Suprapubic skin (tissue), 4 donors: ENCODE data around the gene NUP93. TPM values are rescaled to one million over a fixed set of nuclear protein-coding genes. Genes with fewer than 3 reads are reported as not detected.

Experiments used
- DNase-seq, 2 donors: peaks; one replicate each; pipeline ENCODE4 v3.0.0-alpha.2; 2019; ENCODE audit warnings: low spot score in 2 of 2
- H3K27ac ChIP-seq: fragments of 200-600 bp; sonication (generic); one replicate; pipeline ENCODE4 v1.5.1; 2019
- H3K27me3 ChIP-seq: fragments of 200-600 bp; sonication (generic); one replicate; pipeline ENCODE4 v1.5.1; 2019
- H3K36me3 ChIP-seq: fragments of 200-600 bp; sonication (generic); one replicate; pipeline ENCODE4 v1.5.1; 2019
- H3K4me1 ChIP-seq: fragments of 200-600 bp; sonication (generic); one replicate; pipeline ENCODE4 v1.5.1; 2019
- H3K4me3 ChIP-seq: fragments of 200-600 bp; sonication (generic); one replicate; pipeline ENCODE4 v1.5.1; 2019; ENCODE audit warnings: mild to moderate bottlenecking
- H3K9me3 ChIP-seq: fragments of 200-600 bp; sonication (generic); one replicate; pipeline ENCODE4 v1.5.1; 2019
- EP300 ChIP-seq: sonication (generic); formaldehyde crosslinking; IDR thresholded peaks from one replicate; pipeline ENCODE4 v1.6.1; 2017; ENCODE audit warnings: antibody characterized with exemption
- POLR2A ChIP-seq, 2 donors: fragments of 450-650 bp; IDR thresholded peaks; one replicate each; pipeline ENCODE4 v1.6.1; 2017; ENCODE audit warnings: antibody characterized with exemption in 2 of 2, mild to moderate bottlenecking in 2 of 2, moderate library complexity in 2 of 2
- POLR2AphosphoS5 ChIP-seq, 3 donors: sonication (generic); formaldehyde crosslinking; IDR thresholded peaks; one replicate each; pipeline ENCODE4 v1.6.1; 2017; ENCODE audit warnings: antibody characterized with exemption in 3 of 3
- WGBS: methylation state at CpG from one replicate; pipeline ENCODE4 v1.1.5; 2018; 5-methylcytosine and 5-hydroxymethylcytosine counted together
- total RNA-seq, 4 donors: library from RNA; depleted of rRNA; stranded (reverse); fragments of >200 nt; gene quantifications; one replicate each; pipeline ENCODE4 v1.1.0, GENCODE V29; 2016
- TF ChIP-seq, protein P1 (sequence below), 2 donors: fragments of 200-600 bp in 1 of 2; fragments of 450-650 bp in 1 of 2; sonication (generic) in 1 of 2; IDR thresholded peaks; one replicate each; pipeline ENCODE4 v1.5.1; 2016 to 2019; ENCODE audit warnings: antibody characterized with exemption in 2 of 2, mild to moderate bottlenecking in 1 of 2, moderate library complexity in 1 of 2

Gene NUP93
- total RNA-seq, 4 donors from 2014 or later = 27.9 to 56.6 (median 44.1) TPM

DNA sequence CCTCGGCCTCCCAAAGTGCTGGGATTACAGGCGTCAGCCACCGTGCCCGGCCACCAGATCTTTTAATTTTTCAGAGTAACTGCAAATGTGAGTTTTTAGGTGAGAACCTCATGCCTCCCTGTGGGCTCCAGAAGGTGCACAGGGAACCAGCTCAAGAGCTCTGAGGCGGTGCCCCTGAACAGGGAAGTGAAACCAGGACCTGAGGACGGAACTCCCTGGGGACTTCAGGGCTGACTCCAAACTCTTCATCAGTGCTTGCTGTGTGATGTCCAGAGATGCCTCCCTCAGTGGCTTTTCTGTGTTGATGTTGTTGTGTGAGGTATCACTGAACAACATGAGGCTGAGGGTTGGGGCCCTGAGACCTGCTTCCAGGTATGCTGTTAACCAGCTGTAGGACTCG is 158.9 kb downstream of the NUP93 start:
- no peak overlapping the region for H3K27ac ChIP-seq
- H3K27me3 ChIP-seq = no peaks in the 10 kb centered on the region
- H3K4me3 ChIP-seq = no peak overlapping the region
- no peaks in the 10 kb centered on the region for H3K4me1 ChIP-seq
- no peak for DNase-seq
- H3K36me3 ChIP-seq = no peaks in the 10 kb centered on the region
- 92% methylated on average over 6 of the region's 7 CpGs for WGBS
- no peaks in the 10 kb centered on the region for H3K9me3 ChIP-seq
- TF ChIP-seq, protein P1, sequence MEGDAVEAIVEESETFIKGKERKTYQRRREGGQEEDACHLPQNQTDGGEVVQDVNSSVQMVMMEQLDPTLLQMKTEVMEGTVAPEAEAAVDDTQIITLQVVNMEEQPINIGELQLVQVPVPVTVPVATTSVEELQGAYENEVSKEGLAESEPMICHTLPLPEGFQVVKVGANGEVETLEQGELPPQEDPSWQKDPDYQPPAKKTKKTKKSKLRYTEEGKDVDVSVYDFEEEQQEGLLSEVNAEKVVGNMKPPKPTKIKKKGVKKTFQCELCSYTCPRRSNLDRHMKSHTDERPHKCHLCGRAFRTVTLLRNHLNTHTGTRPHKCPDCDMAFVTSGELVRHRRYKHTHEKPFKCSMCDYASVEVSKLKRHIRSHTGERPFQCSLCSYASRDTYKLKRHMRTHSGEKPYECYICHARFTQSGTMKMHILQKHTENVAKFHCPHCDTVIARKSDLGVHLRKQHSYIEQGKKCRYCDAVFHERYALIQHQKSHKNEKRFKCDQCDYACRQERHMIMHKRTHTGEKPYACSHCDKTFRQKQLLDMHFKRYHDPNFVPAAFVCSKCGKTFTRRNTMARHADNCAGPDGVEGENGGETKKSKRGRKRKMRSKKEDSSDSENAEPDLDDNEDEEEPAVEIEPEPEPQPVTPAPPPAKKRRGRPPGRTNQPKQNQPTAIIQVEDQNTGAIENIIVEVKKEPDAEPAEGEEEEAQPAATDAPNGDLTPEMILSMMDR (IDR thresholded peaks at IDR 0.05) = no peak
- TF ChIP-seq POLR2AphosphoS5 (IDR thresholded peaks at IDR 0.05) (no peak), POLR2A (IDR thresholded peaks at IDR 0.05) (no peak), EP300 (no peak)

DNA sequence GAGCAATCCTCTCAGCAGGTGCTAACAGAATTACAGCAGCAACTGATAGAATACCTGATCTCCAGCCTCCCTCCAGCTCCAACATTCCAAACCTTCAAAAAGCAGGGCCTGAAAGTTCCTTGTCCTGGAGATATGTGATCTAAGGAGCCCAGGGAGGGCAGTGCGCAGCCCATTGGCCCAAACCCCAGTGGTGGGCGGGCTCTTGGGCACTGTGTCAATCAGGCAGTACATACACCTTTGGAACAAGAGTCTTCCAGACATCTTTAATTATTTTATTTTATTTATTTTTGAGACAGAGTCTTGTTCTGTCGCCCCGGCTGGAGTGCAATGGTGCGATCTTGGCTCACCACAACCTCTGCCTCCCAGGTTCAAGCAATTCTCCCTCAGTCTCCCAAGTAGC is 159.3 kb downstream of the NUP93 start:
- no peaks in the 10 kb centered on the region for H3K27me3 ChIP-seq
- H3K36me3 ChIP-seq = no peaks in the 10 kb centered on the region
- no peak overlapping the region for H3K27ac ChIP-seq
- H3K4me3 ChIP-seq = no peak overlapping the region
- no peak for DNase-seq
- 93% methylated on average over 5 of the region's 5 CpGs for WGBS
- TF ChIP-seq, protein P1 (IDR thresholded peaks at IDR 0.05) = no peak
- TF ChIP-seq POLR2AphosphoS5 (IDR thresholded peaks at IDR 0.05) = no peak
- no peak for TF ChIP-seq EP300
- TF ChIP-seq POLR2A (IDR thresholded peaks at IDR 0.05) = no peak
- no peaks in the 10 kb centered on the region for H3K4me1 ChIP-seq
- H3K9me3 ChIP-seq = no peaks in the 10 kb centered on the region

DNA sequence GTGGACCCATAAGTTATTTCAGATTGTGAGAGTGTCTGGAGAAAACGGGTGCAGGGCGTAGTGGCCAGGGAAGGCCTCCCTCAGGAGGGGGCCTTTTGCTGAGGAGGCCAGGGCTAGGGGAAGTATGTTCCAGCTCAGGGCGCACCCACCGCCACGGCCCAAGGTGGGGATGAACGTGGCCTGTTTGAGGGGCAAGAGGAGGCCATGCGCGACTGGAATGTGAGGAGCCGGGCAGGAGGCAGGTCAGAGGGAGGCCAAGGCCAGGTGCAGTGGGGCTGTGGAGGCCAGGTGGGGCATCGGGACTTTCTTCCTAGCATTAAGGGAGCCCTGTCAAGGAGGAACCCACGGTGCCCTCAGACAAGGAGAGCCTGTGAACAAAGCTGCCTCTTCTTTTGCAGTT is 161.8 kb downstream of the NUP93 start:
- no peaks in the 10 kb centered on the region for H3K36me3 ChIP-seq
- no peaks in the 10 kb centered on the region for H3K4me1 ChIP-seq
- no peaks in the 10 kb centered on the region for H3K9me3 ChIP-seq
- H3K27ac ChIP-seq = no peak overlapping the region
- no peak overlapping the region for H3K4me3 ChIP-seq
- no peaks in the 10 kb centered on the region for H3K27me3 ChIP-seq
- TF ChIP-seq POLR2AphosphoS5 (IDR thresholded peaks at IDR 0.05) (no peak), POLR2A (IDR thresholded peaks at IDR 0.05) (no peak), EP300 (no peak)
- TF ChIP-seq, protein P1 (IDR thresholded peaks at IDR 0.05) = no peak
- DNase-seq = no peak
- WGBS = 75% methylated on average over 11 of the region's 11 CpGs

- no peak overlapping the region for H3K27ac ChIP-seq
- TF ChIP-seq, protein P1 (IDR thresholded peaks at IDR 0.05) = no peak
- no peak for TF ChIP-seq POLR2A (IDR thresholded peaks at IDR 0.05)
- no peak for TF ChIP-seq POLR2AphosphoS5 (IDR thresholded peaks at IDR 0.05)
- no peak for TF ChIP-seq EP300
- no peak overlapping the region for H3K4me3 ChIP-seq
- H3K36me3 ChIP-seq = no peaks in the 10 kb centered on the region
- DNase-seq = no peak
- H3K4me1 ChIP-seq = no peaks in the 10 kb centered on the region
- 81% methylated on average over 4 of the region's 14 CpGs for WGBS
- no peaks in the 10 kb centered on the region for H3K27me3 ChIP-seq
- no peaks in the 10 kb centered on the region for H3K9me3 ChIP-seq
Observed at GRCh38 chr16:56892705-56893104, 162.8 kb downstream of the NUP93 start.

DNA sequence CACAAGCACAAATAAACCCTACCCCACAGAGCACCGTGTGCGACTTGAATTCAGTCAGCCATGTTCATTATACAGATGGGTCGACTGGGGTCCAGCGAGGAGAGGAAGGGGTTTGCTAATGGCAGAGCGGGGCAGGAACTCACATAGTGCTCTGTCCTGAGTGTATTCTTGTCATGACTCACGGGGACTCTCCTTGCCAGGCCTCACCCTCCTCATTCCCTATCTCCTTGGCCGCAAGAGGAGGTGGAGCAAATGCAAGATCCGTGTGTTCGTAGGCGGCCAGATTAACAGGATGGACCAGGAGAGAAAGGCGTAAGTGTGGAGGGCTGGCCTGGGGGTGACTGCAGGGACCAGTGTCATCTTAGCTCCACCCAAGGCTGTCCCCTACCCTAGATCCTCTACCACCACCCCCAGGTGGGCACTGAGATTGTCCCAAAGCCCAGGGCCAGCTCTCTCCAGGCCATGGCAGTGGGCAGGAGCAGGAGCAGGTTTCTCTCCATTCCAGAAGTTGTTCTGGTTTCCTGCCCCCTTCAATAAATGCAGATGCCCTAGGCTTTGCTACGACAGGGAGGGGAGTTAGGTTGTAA is 164.5 kb downstream of the NUP93 start:
- Histone ChIP-seq H3K4me3 (no peak overlapping the region), H3K4me1 (no peaks in the 10 kb centered on the region), H3K36me3 (no peaks in the 10 kb centered on the region), H3K27ac (no peak overlapping the region), H3K9me3 (no peaks in the 10 kb centered on the region), H3K27me3 (no peaks in the 10 kb centered on the region)
- DNase-seq = no peak
- WGBS = 93% methylated on average over 12 of the region's 12 CpGs
- TF ChIP-seq POLR2A (IDR thresholded peaks at IDR 0.05) (no peak), POLR2AphosphoS5 (IDR thresholded peaks at IDR 0.05) (no peak), EP300 (no peak)
- TF ChIP-seq, protein P1 (IDR thresholded peaks at IDR 0.05) = no peak
